Osteoblast (primary cell): Measurements from ENCODE around the gene MAGED4. TPM values are rescaled to one million over a fixed set of nuclear protein-coding genes. Genes with fewer than 3 reads are reported as not detected.
"Not testable (repeated sequence)": the region's sequence is repeated elsewhere in the genome, so short reads cannot be mapped to it uniquely, and the experiment has no call there.

Source experiments
- DNase-seq: peaks from one replicate; pipeline ENCODE4 v3.0.0; 2011; ENCODE audit warnings: low spot score, mixed read lengths; ENCODE audit not compliant: insufficient read length; ENCODE audit errors: missing footprints
- H2AFZ ChIP-seq: 2 replicates; pipeline ENCODE4 v1.6.0; 2011; ENCODE audit warnings: mild to moderate bottlenecking, low read length
- H3K27ac ChIP-seq: 2 replicates; pipeline ENCODE4 v1.5.1; 2011; ENCODE audit warnings: mild to moderate bottlenecking, low read depth, low read length, moderate library complexity
- H3K27me3 ChIP-seq: 2 replicates; pipeline ENCODE4 v1.6.0; 2012; ENCODE audit warnings: mild to moderate bottlenecking, control low read depth, inconsistent platforms, low read length, moderate library complexity; ENCODE audit not compliant: insufficient read depth
- H3K36me3 ChIP-seq: 2 replicates; pipeline ENCODE4 v1.5.1; 2011; ENCODE audit warnings: mild to moderate bottlenecking, low read length, control low read depth, moderate library complexity; ENCODE audit not compliant: insufficient read depth
- H3K4me1 ChIP-seq: 2 replicates; pipeline ENCODE4 v1.5.1; 2011; ENCODE audit warnings: mild to moderate bottlenecking, low read length, control low read depth, moderate library complexity; ENCODE audit not compliant: insufficient read depth
- H3K4me2 ChIP-seq: 2 replicates; pipeline ENCODE4 v1.6.0; 2011; ENCODE audit warnings: mild to moderate bottlenecking, low read length; ENCODE audit not compliant: insufficient read depth
- H3K4me3 ChIP-seq: fragments of 200-600 bp; sonication (generic); 3 replicates; pipeline ENCODE4 v1.5.1; 2012; ENCODE audit warnings: mild to moderate bottlenecking, low read length, inconsistent platforms; ENCODE audit not compliant: insufficient read depth
- H3K79me2 ChIP-seq: 2 replicates; pipeline ENCODE4 v1.6.0; 2012; ENCODE audit warnings: mild to moderate bottlenecking, low read length, control low read depth, inconsistent platforms; ENCODE audit not compliant: insufficient read depth
- H3K9me3 ChIP-seq: 2 replicates; pipeline ENCODE4 v1.5.1; 2011; ENCODE audit warnings: low read depth, low read length, control low read depth
- H4K20me1 ChIP-seq: 2 replicates; pipeline ENCODE4 v1.6.0; 2012; ENCODE audit warnings: mild to moderate bottlenecking, low read length, control low read depth; ENCODE audit not compliant: insufficient read depth
- total RNA-seq: library from RNA; depleted of rRNA; stranded (reverse); fragments of >200 nt; gene quantifications from 2 replicates; pipeline ENCODE4 v1.2.3, GENCODE V29; 2012
- TF ChIP-seq, protein P1 (sequence below): IDR thresholded peaks from 2 replicates; pipeline ENCODE4 v1.5.1; 2011; ENCODE audit warnings: mild to moderate bottlenecking, low read depth, low read length, moderate library complexity; ENCODE audit errors: extremely low read depth

The MAGED4 gene
- total RNA-seq, 1 donor, result 58.6 TPM

DNA sequence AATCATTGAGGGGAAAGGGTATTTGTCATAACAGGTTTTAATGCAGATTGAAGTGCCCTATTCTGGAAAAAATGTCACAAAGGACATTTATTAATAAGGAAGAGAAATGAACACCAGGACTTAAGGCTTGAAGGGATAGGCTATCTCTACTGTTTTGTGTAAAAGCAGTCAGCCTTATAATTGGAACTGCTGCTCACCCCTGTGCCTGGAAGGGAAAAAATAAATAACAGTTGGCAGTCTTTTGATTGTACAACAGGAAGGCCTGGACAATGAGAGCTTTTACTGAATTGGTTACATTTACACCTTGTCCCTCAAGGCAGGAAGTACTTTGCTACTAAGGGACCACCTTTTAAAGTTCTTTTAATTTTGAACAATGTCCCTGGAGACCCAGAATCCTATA lies 17.8 kb upstream of the MAGED4 start:
- no peaks in the 10 kb centered on the region for H3K79me2 ChIP-seq
- TF ChIP-seq, protein P1, sequence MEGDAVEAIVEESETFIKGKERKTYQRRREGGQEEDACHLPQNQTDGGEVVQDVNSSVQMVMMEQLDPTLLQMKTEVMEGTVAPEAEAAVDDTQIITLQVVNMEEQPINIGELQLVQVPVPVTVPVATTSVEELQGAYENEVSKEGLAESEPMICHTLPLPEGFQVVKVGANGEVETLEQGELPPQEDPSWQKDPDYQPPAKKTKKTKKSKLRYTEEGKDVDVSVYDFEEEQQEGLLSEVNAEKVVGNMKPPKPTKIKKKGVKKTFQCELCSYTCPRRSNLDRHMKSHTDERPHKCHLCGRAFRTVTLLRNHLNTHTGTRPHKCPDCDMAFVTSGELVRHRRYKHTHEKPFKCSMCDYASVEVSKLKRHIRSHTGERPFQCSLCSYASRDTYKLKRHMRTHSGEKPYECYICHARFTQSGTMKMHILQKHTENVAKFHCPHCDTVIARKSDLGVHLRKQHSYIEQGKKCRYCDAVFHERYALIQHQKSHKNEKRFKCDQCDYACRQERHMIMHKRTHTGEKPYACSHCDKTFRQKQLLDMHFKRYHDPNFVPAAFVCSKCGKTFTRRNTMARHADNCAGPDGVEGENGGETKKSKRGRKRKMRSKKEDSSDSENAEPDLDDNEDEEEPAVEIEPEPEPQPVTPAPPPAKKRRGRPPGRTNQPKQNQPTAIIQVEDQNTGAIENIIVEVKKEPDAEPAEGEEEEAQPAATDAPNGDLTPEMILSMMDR, result no peak
- no peaks in the 10 kb centered on the region for H3K9me3 ChIP-seq
- no peak overlapping the region for H2AFZ ChIP-seq
- no peak for DNase-seq
- H3K36me3 ChIP-seq, result no peaks in the 10 kb centered on the region
- H3K4me1 ChIP-seq, result no peaks in the 10 kb centered on the region
- H3K4me3 ChIP-seq, result no peak overlapping the region
- no peak overlapping the region for H3K27ac ChIP-seq
- H4K20me1 ChIP-seq, result no peaks in the 10 kb centered on the region
- H3K27me3 ChIP-seq, result no peaks in the 10 kb centered on the region
- no peak overlapping the region for H3K4me2 ChIP-seq

DNA sequence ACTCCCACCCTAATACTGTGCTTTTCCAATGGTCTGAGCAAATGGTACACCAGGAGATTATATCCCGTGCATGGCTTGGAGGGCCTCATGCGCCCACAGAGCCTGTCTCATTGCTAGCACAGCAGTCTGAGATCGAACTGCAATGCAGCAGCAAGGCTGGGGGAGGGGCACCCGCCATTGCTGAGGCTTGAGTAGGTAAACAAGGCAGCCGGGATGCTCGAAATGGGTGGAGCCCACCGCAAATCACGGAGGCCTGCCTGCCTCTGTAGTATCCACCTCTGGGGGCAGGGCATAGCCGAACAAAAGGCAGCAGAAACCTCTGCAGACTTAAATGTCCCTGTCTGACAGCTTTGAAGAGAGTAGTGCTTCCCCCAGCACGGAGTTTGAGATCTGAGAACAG lies 13.6 kb upstream of the MAGED4 start:
- H3K4me3 ChIP-seq, H3K4me2 ChIP-seq, H3K27me3 ChIP-seq, H4K20me1 ChIP-seq, H3K79me2 ChIP-seq, DNase-seq, H3K27ac ChIP-seq, H2AFZ ChIP-seq, H3K36me3 ChIP-seq, H3K9me3 ChIP-seq, H3K4me1 ChIP-seq: not testable (repeated sequence)

DNA sequence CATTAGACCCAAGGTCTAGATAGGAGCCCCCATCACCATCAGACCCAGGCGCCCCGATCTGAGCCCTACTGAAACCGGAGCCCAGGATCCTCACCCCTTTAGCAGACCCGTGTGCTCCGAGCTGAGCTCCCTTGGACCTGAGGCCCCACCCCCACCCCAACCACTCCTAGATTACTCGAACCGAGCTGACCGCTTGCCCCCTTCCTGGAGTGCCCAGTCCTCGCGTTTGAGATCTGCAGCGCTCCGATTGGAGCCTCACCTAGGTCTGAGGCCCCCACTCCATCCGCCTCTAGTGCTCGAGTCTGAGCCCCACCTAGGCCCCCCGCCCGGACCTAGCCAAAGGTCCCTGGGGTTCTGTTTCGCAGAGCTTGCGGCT lies 378 bp downstream of the MAGED4 start:
- not testable (repeated sequence) for H3K27me3 ChIP-seq, H4K20me1 ChIP-seq, H3K27ac ChIP-seq, H2AFZ ChIP-seq, DNase-seq, H3K4me1 ChIP-seq, H3K79me2 ChIP-seq, H3K4me2 ChIP-seq, H3K36me3 ChIP-seq, H3K4me3 ChIP-seq, H3K9me3 ChIP-seq

DNA sequence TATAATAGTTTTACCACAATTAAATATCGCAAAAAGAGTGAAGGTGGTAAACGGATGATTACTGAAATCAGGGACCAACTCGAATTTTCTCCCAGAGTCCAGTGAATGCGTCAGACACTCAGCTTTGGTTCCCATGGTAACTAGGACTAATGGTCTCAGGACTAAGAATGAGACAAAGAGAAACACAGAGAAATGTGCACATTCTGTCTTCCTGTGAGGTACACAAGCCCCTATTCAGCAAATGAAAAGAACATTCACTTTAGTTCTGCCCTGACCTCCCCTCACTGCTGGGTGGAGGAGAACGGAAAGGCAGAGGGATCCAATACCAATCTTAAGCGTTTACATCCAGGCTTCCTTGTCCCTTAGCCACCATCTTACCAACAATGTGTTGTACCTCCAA lies 26.7 kb downstream of the MAGED4 start:
- H3K27me3 ChIP-seq, H3K4me3 ChIP-seq, H3K27ac ChIP-seq, H3K36me3 ChIP-seq, H3K4me2 ChIP-seq, H3K9me3 ChIP-seq, H3K79me2 ChIP-seq, H3K4me1 ChIP-seq, H2AFZ ChIP-seq, H4K20me1 ChIP-seq, DNase-seq: not testable (repeated sequence)

DNA sequence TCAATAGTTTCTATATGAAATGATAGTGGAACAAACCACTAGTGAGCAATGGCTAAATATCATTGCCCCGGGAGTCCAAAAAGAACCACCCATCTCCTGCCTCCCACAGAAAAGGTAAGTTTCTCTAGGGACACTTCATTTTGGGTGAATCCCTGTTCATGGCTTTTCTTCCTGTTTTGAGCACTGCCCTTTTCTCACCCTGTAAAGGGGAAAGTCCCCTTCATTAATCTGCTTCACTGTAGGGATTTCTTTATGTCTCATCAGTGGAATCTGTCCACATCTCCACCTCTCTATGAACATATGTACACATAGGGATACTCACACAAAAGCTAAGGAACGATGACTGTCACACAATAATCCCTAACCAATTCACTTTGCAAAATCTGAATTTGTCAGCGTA lies 28.6 kb downstream of the MAGED4 start:
- H3K4me1 ChIP-seq, result no peaks in the 10 kb centered on the region
- no peak overlapping the region for H3K27ac ChIP-seq
- H3K4me3 ChIP-seq, result no peak overlapping the region
- TF ChIP-seq, protein P1, result no peak
- H2AFZ ChIP-seq, result no peak overlapping the region
- no peaks in the 10 kb centered on the region for H3K9me3 ChIP-seq
- H3K27me3 ChIP-seq, result no peaks in the 10 kb centered on the region
- H4K20me1 ChIP-seq, result no peaks in the 10 kb centered on the region
- H3K4me2 ChIP-seq, result no peak overlapping the region
- H3K36me3 ChIP-seq, result no peaks in the 10 kb centered on the region
- DNase-seq, result no peak
- H3K79me2 ChIP-seq, result no peaks in the 10 kb centered on the region
